Bronchial epithelial cell (primary cell): Measurements from ENCODE around the gene MAVS. TPM values are rescaled to one million over a fixed set of nuclear protein-coding genes. Genes with fewer than 3 reads are reported as not detected.
A peak's percentile ranks its signal among the peaks of the same experiment; 100 is the strongest.

Experiments
- DNase-seq: peaks from one replicate; pipeline ENCODE4 v3.0.0-alpha.2; 2010; ENCODE audit warnings: low read depth
- FAIRE-seq: peaks from 2 replicates; lab custom pipeline; 2011; peaks lifted over from hg19 to GRCh38; lab: Jason Lieb, UNC
- H3K27me3 ChIP-seq: 2 replicates; pipeline ENCODE4 v1.5.1; 2011; ENCODE audit warnings: low read length; ENCODE audit not compliant: control insufficient read depth, insufficient read depth
- H3K36me3 ChIP-seq: 2 replicates; pipeline ENCODE4 v1.5.1; 2011; ENCODE audit warnings: low read length; ENCODE audit not compliant: control insufficient read depth, insufficient read depth
- H3K4me3 ChIP-seq: 2 replicates; pipeline ENCODE4 v1.5.1; 2011; ENCODE audit warnings: mild to moderate bottlenecking, low read depth, low read length, control low read depth
- total RNA-seq: library from RNA; depleted of rRNA; stranded (reverse); fragments of >200 nt; gene quantifications from 2 replicates; pipeline ENCODE4 v1.2.1, GENCODE V29; 2014
- TF ChIP-seq, protein P1 (sequence below): IDR thresholded peaks from 2 replicates; pipeline ENCODE4 v1.5.1; 2011; ENCODE audit warnings: mild to moderate bottlenecking, moderate library complexity, low read length, control low read depth, inconsistent platforms; ENCODE audit not compliant: insufficient read depth, severe bottlenecking

MAVS gene
- total RNA-seq, 1 donor from 2014 or later = 9.7 TPM

DNA sequence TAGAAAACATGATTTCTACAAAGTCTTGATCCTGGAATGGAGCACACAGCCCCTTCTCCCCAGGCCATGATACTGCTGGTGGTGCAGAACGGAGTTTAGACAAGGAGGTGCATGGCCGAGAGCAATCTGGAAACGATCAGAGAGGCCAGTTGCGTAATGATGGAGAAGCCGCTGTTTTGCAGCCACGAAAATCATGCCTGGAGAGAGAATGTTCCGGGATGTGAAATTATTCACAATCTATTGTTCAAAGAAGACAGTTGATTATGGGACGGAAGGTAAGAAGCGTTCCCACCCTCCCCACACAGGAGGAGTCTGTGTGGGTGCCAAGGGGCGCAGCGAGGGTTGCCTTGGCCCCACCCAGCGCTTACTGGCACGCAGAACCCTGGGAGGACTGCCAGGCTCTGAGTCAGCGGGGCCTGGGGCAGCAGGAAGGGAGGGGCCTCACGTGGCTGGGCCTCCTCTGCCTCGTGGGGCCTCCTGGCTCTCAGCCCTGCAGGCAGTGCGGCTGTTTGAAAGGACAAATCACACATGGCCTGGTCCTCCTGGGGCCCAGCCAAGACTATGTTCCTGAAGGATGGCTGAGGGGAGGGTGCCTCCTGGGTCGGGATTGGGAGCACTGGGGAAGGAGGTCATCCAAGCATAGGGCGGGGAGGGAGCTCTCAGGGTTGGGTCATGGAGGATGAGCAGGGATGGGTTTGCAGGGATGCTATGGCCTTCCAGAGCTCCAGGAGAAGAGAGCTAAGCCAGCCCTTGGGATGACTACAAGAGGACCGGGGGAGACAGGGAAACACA lies 35.0 kb upstream of the MAVS start:
- peak overlapping the region; percentile 27 for H3K4me3 ChIP-seq
- DNase-seq (peak; percentile 97), FAIRE-seq (peak; percentile 40)
- TF ChIP-seq, protein P1, sequence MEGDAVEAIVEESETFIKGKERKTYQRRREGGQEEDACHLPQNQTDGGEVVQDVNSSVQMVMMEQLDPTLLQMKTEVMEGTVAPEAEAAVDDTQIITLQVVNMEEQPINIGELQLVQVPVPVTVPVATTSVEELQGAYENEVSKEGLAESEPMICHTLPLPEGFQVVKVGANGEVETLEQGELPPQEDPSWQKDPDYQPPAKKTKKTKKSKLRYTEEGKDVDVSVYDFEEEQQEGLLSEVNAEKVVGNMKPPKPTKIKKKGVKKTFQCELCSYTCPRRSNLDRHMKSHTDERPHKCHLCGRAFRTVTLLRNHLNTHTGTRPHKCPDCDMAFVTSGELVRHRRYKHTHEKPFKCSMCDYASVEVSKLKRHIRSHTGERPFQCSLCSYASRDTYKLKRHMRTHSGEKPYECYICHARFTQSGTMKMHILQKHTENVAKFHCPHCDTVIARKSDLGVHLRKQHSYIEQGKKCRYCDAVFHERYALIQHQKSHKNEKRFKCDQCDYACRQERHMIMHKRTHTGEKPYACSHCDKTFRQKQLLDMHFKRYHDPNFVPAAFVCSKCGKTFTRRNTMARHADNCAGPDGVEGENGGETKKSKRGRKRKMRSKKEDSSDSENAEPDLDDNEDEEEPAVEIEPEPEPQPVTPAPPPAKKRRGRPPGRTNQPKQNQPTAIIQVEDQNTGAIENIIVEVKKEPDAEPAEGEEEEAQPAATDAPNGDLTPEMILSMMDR = no peak
- H3K36me3 ChIP-seq = no peaks in the 10 kb centered on the region
- no peaks in the 10 kb centered on the region for H3K27me3 ChIP-seq

DNA sequence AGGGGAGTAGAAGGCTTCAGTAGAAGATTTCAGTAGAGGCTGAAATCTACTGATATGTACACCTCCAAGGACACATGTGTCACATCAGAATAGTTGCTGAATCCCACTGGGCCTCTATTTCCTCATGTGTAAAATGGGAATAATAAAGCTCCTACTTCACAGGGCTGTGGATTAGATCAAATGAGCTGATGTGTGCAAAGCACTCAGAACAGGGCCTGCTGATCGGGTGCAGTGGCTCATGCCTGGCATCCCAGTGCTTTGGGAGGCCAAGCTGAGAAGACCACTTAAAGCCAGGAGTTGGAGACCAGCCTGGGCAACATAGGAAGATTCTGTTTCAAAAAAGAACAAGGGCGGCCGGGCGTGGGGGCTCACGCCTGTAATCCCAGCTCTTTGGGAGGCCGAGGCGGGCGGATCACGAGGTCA lies 34.4 kb upstream of the MAVS start:
- FAIRE-seq = no peak
- H3K4me3 ChIP-seq = no peak overlapping the region

DNA sequence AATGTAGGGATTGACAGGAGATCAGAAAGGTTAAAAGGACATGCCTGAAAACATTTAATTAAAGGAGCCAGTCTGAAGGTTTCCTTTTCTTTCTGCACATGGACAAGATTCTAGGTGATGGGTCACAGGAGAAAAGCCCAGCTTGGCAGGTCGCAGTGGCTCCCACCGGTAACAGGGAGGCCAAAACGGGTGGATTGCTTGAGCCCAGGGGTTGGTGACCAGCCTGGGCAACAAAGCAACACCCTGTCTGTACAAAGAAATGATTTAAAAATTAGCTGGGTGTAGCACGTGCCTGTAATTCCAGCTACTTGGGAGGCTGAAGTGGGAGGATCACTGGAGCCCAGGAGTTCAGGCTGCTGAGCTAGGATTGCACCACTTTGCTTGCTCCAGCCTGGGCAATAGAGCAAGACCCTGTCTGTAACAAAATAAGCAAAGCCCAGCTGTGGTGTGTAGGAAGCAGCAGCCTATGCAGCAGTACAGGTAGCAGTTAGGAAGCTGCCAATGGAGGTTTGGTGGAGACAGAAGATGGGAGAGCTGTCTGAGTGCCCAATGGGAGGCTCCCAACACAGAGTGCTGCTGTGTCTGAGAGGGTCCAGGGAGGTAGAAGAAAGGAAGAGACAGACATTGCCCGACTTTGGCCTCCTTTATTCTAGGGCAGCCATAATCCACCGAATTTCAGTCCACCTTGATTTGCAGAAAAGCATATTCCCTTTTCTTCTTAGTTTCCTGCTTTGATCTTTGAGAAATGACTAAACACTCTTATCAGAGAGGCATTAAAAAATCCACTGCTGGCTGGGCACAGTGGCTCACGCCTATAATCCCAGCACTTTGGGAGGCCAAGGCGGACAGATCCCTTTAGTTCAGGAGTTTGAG lies 33.4 kb upstream of the MAVS start:
- Histone ChIP-seq H3K36me3 (no peaks in the 10 kb centered on the region), H3K27me3 (no peaks in the 10 kb centered on the region), H3K4me3 (no peak overlapping the region)
- DNase-seq = no peak
- TF ChIP-seq, protein P1 = no peak
- no peak for FAIRE-seq

More for the DNA sequence above, 34.4 kb upstream of the MAVS start:
- no peaks in the 10 kb centered on the region for H3K27me3 ChIP-seq
- DNase-seq = peak; percentile 10
- TF ChIP-seq, protein P1 = no peak
- no peaks in the 10 kb centered on the region for H3K36me3 ChIP-seq

DNA sequence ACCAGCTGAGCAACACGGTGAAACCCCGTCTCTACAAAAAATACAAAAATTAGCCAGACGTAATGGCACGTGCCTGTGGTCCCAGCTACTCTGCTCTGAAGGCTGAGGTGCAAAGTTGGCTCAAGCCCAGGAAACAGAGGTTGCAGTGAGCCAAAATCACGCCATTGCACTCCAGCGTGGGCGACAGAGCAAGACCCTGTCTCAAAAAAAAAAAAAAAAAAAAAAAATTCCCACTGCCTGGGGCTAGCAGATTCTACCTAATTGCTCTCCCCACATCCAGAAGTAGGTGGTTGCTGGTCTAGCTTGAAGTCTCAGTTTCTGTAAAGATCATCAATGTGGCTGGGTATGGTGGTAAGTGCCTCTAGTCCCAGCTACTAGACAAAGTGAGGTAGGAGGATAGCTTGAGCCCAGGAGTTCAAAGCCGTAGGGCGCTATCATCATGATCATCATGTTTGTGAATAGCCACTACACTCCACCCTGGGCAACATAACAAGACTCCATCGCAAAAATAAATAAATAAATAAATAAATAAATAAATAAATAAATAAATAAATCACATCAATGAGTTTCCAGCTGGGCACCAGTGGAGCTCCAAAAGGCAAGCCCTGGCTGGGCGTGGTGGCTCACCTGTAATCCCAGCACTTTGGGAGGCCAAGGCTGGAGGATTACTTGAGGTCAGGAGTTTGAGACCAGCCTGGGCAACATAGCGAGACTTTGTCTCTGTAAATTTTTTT lies 32.6 kb upstream of the MAVS start:
- TF ChIP-seq, protein P1 = no peak
- Histone ChIP-seq H3K36me3 (no peaks in the 10 kb centered on the region), H3K27me3 (no peaks in the 10 kb centered on the region), H3K4me3 (no peak overlapping the region)
- no peak for FAIRE-seq
- no peak for DNase-seq

DNA sequence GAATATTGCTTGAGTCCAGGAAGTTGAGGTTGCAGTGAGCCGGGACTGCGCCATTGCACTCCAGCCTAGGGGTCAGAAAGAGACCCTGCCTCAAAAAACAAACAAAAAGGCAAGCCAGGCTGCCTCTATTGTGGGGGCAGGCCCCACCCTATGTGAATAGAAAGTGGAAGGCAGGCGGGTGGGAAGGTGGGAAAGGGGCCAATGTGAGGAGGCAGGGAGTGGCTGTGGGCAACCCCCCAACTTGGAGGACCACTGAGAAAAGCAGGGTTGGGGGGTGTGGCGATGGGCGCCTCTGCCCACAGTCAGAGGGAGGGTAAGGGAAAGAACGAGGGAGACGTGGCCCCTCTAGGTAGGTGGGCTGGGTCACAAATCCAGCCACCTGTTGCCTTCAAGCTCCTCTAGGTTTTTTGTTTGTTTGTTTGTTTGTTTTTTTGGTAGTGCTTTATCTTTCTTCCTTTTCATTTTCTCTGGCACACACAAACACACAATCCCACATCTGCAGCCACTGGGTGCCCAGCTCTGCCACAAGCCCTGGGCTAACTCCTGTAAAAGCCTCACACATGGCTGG lies 31.6 kb upstream of the MAVS start:
- FAIRE-seq (no peak), DNase-seq (no peak)
- TF ChIP-seq, protein P1 = no peak
- no peak overlapping the region for H3K4me3 ChIP-seq
- H3K36me3 ChIP-seq = no peaks in the 10 kb centered on the region
- H3K27me3 ChIP-seq = no peaks in the 10 kb centered on the region
